Ammon's horn (tissue), 1 donor: ENCODE measurements around the gene LGI4.

ENCODE experiments used
- DNase-seq: peaks from one replicate; pipeline ENCODE4 v3.0.0-alpha.2; 2016; ENCODE audit warnings: low spot score

LGI4 gene

GRCh38 chr19:35134601-35135242 is at the start of gene LGI4:
Gene LGI4, minus strand, starts transcription at chr19:35135059. Its CDS starts 379 bp downstream, at chr19:35134680.
- peak; percentile 32 for DNase-seq

GRCh38 chr19:35184267-35184666 is 49.4 kb upstream of the LGI4 start:
- DNase-seq = no peak

DNA sequence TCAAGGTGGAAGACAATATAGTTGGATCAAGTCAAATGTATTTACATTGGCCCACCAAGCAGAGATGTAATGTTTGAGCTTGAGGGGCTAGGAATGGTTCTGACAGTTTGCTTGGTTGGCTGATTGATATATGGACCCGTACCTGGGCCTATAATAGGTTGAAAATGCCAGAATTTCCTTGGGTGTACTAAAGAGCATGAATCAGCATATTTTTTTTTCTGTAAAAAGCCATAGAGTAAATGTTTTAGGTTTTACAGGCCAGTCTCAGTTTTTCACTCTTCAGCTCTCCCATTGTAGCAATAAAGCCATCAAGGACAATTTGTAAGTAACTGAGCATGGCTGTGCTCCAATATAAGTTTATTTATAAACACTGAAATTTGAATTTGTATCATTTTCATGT is 46.5 kb upstream of the LGI4 start:
- no peak for DNase-seq

GRCh38 chr19:35179830-35180229 is 45.0 kb upstream of the LGI4 start:
- DNase-seq = no peak

GRCh38 chr19:35178701-35179100 is 43.8 kb upstream of the LGI4 start:
- DNase-seq = no peak

DNA sequence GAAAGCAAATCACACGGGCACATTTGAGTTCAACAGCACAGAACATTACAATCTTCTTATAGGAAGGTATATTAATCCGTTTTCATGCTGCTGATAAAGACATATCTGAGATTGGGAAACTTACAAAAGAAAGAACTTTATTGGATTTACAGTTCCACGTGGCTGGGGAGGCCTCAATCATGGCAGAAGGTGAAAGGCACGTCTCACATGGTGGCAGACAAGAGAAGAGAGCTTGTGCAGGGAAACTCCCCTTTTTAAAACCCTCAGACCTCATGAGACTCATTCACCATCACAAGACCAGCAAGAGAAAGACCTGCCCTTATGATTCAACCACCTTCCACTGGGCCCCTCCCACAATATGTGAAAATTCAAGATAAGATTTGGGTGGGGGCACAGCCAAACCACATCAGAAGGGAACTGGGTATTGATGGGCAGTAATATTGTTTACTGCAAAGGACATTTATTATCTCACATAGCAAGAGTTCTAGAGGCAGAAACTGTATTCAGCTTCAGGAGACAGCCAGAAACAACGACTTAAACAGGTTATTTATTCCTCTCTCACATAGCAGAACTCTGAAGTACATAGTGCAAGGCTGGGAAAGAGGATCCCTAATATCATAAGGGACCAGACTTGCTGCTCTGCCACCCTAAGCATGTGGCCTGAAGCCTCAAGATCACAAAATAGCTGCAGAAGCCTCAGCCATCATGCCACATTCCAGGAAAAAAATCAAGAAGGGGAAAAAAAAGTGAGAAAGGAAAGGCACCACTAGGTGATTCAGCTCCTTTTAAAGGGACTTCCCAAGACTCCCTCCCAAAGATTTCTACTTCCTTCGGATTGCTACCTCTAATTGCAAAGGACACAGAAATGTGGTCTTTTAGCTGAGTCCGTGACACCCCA is 42.8 kb upstream of the LGI4 start:
- no peak for DNase-seq

GRCh38 chr19:35176181-35176570 is 41.3 kb upstream of the LGI4 start:
- no peak for DNase-seq

DNA sequence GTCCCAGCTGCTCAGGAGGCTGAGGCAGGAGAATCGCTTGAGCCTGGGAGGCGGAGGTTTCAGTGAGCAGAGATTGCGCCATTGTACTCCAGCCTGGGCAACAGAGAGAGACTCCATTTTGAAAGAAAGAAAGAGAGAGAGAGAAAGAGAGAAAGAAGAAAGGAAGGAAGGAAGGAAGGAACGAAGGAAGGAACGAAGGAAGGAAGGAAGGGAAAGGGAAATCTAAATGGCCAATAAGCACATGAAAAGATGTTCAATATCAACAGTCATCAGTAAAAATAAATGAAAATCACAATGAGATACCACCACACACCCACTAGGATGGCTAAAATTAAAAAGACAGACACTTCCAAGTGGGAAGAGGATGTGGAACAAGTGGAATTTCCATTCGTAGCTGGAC is 39.4 kb upstream of the LGI4 start:
- no peak for DNase-seq

- DNase-seq = no peak
Measured at GRCh38 chr19:35171730-35172129, 36.9 kb upstream of the LGI4 start.

DNA sequence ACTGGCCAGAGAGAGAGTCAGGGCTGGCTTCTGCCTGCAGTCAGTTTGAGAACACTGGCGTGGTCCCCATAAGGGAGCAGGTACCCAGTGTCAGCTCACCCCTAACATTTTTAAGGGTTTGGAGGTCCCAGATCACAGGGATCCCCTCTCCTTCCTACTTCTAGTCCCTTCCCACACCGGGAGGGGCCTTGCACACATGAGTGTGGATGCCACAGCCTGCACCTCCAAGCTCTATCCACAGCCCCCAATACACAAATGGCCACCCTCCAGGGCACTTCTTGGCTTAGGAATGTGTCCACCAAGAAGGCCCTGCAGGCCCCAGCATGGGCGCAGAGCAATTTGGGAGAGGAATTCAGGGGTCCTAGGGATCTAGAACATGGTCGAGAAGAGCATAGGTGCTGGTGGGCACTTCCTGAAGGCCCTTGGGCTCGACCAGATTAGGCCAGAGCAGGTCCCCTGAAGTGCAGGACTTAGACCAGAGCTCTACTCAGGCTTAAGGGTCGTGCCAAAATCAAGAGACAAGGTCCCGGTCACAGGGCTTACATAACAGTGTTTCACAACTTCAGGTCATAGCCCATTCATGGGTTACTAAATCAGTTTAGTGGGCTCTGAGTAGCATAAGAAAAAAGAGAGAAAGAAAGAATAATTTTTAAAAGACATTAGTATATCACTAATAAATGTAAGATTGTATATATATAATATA is 35.7 kb upstream of the LGI4 start:
- DNase-seq = no peak

DNA sequence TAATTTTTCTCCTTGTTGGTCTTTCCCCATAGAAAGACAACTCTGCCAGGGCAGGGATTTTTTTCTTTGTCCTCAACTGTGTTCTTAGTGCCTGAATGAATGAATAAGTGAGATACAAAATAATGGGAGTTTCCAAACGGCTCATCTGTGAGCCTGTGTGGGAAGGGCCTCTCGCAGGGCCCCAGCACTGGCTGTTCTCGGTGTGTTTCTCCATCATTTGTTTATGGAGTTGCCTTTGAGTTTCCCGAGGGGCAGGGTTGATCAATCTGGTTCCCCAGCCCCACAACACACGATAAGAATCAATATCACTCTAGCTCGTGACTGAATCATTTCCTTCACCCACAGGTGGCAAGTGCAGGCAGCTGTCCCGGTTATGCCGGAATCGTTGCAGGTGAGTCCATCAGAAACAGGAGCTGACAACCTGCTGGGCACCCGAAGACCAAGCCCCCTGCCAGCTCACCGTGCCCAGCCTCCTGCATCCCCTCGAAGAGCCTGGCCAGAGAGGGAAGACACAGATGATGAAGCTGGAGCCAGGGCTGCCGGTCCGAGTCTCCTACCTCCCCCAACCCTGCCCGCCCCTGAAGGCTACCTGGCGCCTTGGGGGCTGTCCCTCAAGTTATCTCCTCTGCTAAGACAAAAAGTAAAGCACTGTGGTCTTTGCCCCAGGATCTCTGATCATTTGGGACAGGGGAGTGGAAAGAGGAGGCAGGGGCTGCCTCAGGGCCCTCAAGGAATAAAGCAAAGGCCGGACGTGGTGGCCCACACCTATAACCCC is 34.5 kb upstream of the LGI4 start:
- DNase-seq = no peak

DNA sequence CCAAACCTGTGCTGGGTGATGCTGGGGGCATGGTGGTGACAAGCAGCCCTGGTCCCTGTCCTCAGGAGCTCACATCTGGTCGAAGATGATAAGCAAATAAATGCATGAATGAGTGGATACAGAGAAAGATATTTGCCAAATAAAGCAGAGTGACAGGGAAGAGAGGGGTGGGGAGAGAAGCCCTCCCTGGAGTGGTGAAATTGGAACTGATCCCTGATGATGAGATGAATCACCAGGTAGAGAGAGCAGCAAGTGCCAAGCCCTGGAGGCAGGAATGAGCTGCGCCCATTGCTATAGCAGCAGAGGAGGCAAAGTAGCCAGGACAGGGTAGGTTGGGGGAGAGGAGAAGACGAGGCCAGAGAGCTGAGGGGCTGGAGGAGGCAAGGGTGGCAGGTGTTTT is 33.3 kb upstream of the LGI4 start:
- no peak for DNase-seq

- no peak for DNase-seq
Measured at GRCh38 chr19:35167251-35168119, 32.6 kb upstream of the LGI4 start.

DNA sequence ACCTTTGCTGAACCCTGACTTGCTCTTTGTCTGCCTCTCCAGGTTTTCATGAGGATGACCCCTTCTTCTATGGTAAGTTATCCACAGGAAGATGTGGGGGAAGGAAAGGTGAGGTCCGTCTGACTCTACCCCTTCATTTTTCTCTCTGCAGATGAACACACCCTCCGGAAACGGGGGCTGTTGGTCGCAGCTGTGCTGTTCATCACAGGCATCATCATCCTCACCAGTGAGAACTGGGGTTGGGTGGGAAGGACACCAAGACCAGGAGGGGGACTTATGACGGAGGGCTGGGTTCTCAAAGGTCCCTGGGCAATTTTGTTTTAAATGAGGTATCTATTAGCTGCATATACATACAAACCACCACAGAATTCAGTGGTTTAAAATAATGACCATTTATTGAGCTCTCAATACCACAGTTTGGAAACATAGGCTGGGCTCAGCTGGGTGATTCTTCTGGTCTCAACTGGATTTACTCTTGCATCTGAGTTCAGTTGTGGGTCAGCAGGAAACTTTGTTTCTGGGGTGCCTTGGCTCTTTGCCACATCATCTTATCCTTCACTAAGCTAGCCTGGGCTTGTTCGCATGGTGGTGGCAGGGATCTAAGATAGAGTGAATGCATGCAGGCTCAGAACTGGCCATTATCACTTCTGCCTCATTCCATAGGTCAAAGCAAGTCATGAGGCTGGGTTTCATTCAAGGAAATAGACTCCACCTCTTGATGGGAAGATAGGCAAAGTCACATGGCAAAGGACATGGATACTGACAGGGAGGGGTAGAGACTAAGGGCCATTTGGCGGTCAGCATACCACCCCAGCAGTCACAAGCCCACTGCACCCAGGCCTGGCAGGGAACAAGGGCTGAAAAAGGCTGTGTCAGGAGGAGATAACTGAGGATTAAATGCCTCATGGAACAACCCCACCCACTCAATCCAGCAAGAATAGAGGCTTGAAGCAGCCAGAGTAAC is 31.5 kb upstream of the LGI4 start:
- DNase-seq = no peak

GRCh38 chr19:35165200-35166058 is 30.6 kb upstream of the LGI4 start:
- no peak for DNase-seq

- no peak for DNase-seq
Measured at GRCh38 chr19:35164418-35164817, 29.6 kb upstream of the LGI4 start.

GRCh38 chr19:35162471-35163326 is 27.8 kb upstream of the LGI4 start:
- no peak for DNase-seq

DNA sequence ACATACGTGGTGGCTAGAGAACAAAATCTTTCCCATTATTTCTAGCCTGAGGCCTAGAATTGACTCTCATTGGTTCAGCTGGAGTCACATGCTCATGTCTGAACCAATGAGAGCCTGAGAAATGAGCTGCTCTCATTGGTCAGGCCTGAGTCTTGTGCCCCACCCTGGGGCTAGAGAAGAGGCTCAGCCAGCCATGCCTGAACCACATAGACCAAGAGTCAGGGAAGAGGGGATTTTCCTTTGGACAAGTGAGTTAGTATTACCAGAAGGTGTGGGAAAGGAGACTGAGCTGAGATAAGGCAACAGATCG is 26.5 kb upstream of the LGI4 start:
- no peak for DNase-seq
